Sigmoid colon (tissue), 7 donors: ENCODE measurements around the gene CYSRT1. TPM values are rescaled to one million over a fixed set of nuclear protein-coding genes. Genes with fewer than 3 reads are reported as not detected.

Source experiments
- DNase-seq: peaks from one replicate; pipeline ENCODE4 v3.0.0-alpha.2; 2019
- H3K27ac ChIP-seq, 4 donors: fragments of 200-600 bp; sonication (generic); one replicate each; pipeline ENCODE4 v1.5.1; 2016 to 2019; ENCODE audit warnings: mild to moderate bottlenecking in 1 of 4
- H3K27me3 ChIP-seq, 3 donors: fragments of 200-600 bp; sonication (generic); one replicate each; pipeline ENCODE4 v1.5.1; 2019; ENCODE audit warnings: mild to moderate bottlenecking in 1 of 3
- H3K36me3 ChIP-seq, 4 donors: fragments of 200-600 bp; sonication (generic); one replicate each; pipeline ENCODE4 v1.5.1; 2016 to 2019
- H3K4me1 ChIP-seq, 4 donors: fragments of 200-600 bp; sonication (generic); one replicate each; pipeline ENCODE4 v1.5.1; 2017 to 2019
- H3K4me3 ChIP-seq, 4 donors: fragments of 200-600 bp; sonication (generic); one replicate each; pipeline ENCODE4 v1.5.1; 2017 to 2019; ENCODE audit warnings: mild to moderate bottlenecking in 2 of 4, moderate library complexity in 1 of 4
- H3K9me3 ChIP-seq, 4 donors: fragments of 200-600 bp in 3 of 4; sonication (generic) in 3 of 4; one replicate each; pipeline versions ENCODE4 v1.5.1 to v1.6.1; 2013 to 2019
- CTCF ChIP-seq, 4 experiments: fragments of 450-650 bp in 3 of 4; fragments of 200-600 bp in 1 of 4; IDR thresholded peaks; one replicate each; pipeline ENCODE4 v1.5.1; 2016 to 2019; ENCODE audit warnings: antibody characterized with exemption in 4 of 4, mild to moderate bottlenecking in 3 of 4, moderate library complexity in 2 of 4
- EP300 ChIP-seq, 4 donors: sonication (generic); formaldehyde crosslinking; IDR thresholded peaks; one replicate each; pipeline ENCODE4 v1.6.1; 2017; ENCODE audit warnings: antibody characterized with exemption in 4 of 4
- POLR2A ChIP-seq, 2 donors: fragments of 450-650 bp; IDR thresholded peaks; one replicate each; pipeline ENCODE4 v1.6.1; 2016; ENCODE audit warnings: antibody characterized with exemption in 2 of 2, mild to moderate bottlenecking in 2 of 2, moderate library complexity in 2 of 2
- POLR2AphosphoS5 ChIP-seq, 4 donors: sonication (generic); formaldehyde crosslinking; IDR thresholded peaks; one replicate each; pipeline ENCODE4 v1.6.1; 2017; ENCODE audit warnings: antibody characterized with exemption in 4 of 4
- WGBS, 2 donors: extraction: QIAGEN DNeasy Blood & Tissue Kit; methylation state at CpG; one replicate each; pipeline ENCODE4 v1.1.7; 2013; 5-methylcytosine and 5-hydroxymethylcytosine counted together
- intact Hi-C: fragments of 100-400 bp; cut with DNase I; formaldehyde crosslinking; loops from one replicate; pipeline ENCODE4 v1.15.1; 2023
- polyA plus RNA-seq, 3 donors: library from polyadenylated mRNA; stranded (reverse); fragments of 200-250 nt; gene quantifications; one replicate each; pipeline ENCODE4 v1.2.3, GENCODE V29; 2013
- total RNA-seq, 4 donors: library from RNA; depleted of rRNA; stranded (reverse); fragments of >200 nt; gene quantifications; one replicate each; pipeline ENCODE4 v1.1.0, GENCODE V29; 2016
- donor health status: healthy with polysubstance abuse.
- donor health status: Bipolar disorder and iron deficiency.
- donor health status: healthy.

CYSRT1 gene
- total RNA-seq (under 1 TPM in 1 of 4 donors, not detected in 3; 0.33 TPM), polyA plus RNA-seq (1 to 10 TPM in 1 of 3 donors, under 1 TPM in 1, not detected in 1; 0.54 to 1.2 TPM)

- Histone ChIP-seq H3K36me3 (no peaks in the 10 kb centered on the region), H3K4me3 (peak within 1 kb of the TSS; percentile 54 to 65 (median 60)), H3K9me3 (no peaks in the 10 kb centered on the region), H3K27me3 (peaks cover 13 to 22% (median 21%) of the 10 kb centered on the region in 3 donors), H3K27ac (peak within 1 kb of the TSS; percentile 84 to 91 (median 88)), H3K4me1 (peaks cover 0 to 31% (median 24%) of the 10 kb centered on the region in 4 donors)
- no peak for DNase-seq
- intact Hi-C loops, result loop anchor here (5.0 kb wide), 1 partner anchor 38 kb away; the partner anchor contains the start of genes ANAPC2 and SSNA1
- TF ChIP-seq POLR2A (IDR thresholded peaks at IDR 0.05), result no peak
- TF ChIP-seq POLR2AphosphoS5 (IDR thresholded peaks at IDR 0.05), result no peak
- no peak for TF ChIP-seq EP300 (IDR thresholded peaks at IDR 0.05)
- no peak for TF ChIP-seq CTCF (IDR thresholded peaks at IDR 0.05)
- WGBS, 2 donors, result 41 to 53% methylated on average over 23 of the region's 23 CpGs
Observed at GRCh38 chr9:137224830-137225694, at the start of gene CYSRT1. Gene CYSRT1 (plus strand): TSS chr9:137225174. CDS start chr9:137225622, 448 bp downstream.

GRCh38 chr9:137175345-137175961, 49.5 kb upstream of the CYSRT1 start:
- no peak for DNase-seq
- H3K27me3 ChIP-seq, result peaks cover 3 to 34% (median 8%) of the 10 kb centered on the region in 3 donors
- WGBS, 2 donors, result 22 to 45% methylated on average over 33 of the region's 33 CpGs
- no peak overlapping the region for H3K4me3 ChIP-seq
- H3K36me3 ChIP-seq, result peaks cover 11 to 34% (median 15%) of the 10 kb centered on the region in 4 donors
- no peak for TF ChIP-seq EP300 (IDR thresholded peaks at IDR 0.05)
- no peak for TF ChIP-seq CTCF (IDR thresholded peaks at IDR 0.05)
- no peak for TF ChIP-seq POLR2AphosphoS5 (IDR thresholded peaks at IDR 0.05)
- no peak for TF ChIP-seq POLR2A (IDR thresholded peaks at IDR 0.05)
- intact Hi-C loops, result no loop called here
- no peak overlapping the region for H3K27ac ChIP-seq
- H3K9me3 ChIP-seq, result no peaks in the 10 kb centered on the region
- H3K4me1 ChIP-seq, result no peaks in the 10 kb centered on the region

GRCh38 chr9:137176302-137177182, 48.4 kb upstream of the CYSRT1 start:
- Histone ChIP-seq H3K27ac (no peak overlapping the region), H3K9me3 (no peaks in the 10 kb centered on the region), H3K4me3 (no peak overlapping the region), H3K4me1 (no peaks in the 10 kb centered on the region), H3K27me3 (peaks cover 0 to 23% (median 0%) of the 10 kb centered on the region in 3 donors), H3K36me3 (peaks cover 21 to 44% (median 26%) of the 10 kb centered on the region in 4 donors)
- TF ChIP-seq CTCF (IDR thresholded peaks at IDR 0.05), result peak in 2 of 4 experiments; percentile 14 to 28
- TF ChIP-seq EP300 (IDR thresholded peaks at IDR 0.05), result no peak
- no peak for DNase-seq
- intact Hi-C loops, result no loop called here
- 28 to 53% methylated on average over 17 of the region's 17 CpGs for WGBS, 2 donors

GRCh38 chr9:137178201-137178938, 46.6 kb upstream of the CYSRT1 start:
- TF ChIP-seq POLR2A (IDR thresholded peaks at IDR 0.05) (no peak), POLR2AphosphoS5 (IDR thresholded peaks at IDR 0.05) (no peak), EP300 (IDR thresholded peaks at IDR 0.05) (no peak), CTCF (IDR thresholded peaks at IDR 0.05) (no peak)
- Histone ChIP-seq H3K4me1 (no peaks in the 10 kb centered on the region), H3K4me3 (no peak overlapping the region), H3K9me3 (no peaks in the 10 kb centered on the region), H3K27me3 (peaks cover 0 to 5% (median 0%) of the 10 kb centered on the region in 3 donors), H3K27ac (no peak overlapping the region), H3K36me3 (peaks cover 32 to 63% (median 41%) of the 10 kb centered on the region in 4 donors)
- DNase-seq, result no peak
- intact Hi-C loops, result no loop called here
- 94 to 95% methylated on average over 23 of the region's 23 CpGs for WGBS, 2 donors
